WTC11 (cell line): ENCODE measurements around the gene B3GAT3. TPM values are rescaled to one million over a fixed set of nuclear protein-coding genes. Genes with fewer than 3 reads are reported as not detected.

Source experiments
- ATAC-seq: fragments of 200-7000 bp; cut with Tn5 transposase; 2 replicates; pipeline ENCODE4 v1.10.0; 2021; ENCODE audit warnings: mild to moderate bottlenecking, moderate library complexity
- CTCF ChIA-PET: fragments of 300-600 bp; sonication (Branson Sonifier 250); formaldehyde crosslinking; loops from one replicate; lab custom pipeline; 2021; ENCODE audit warnings: antibody characterized with exemption; lab: Charles Lee
- POLR2A ChIA-PET: fragments of 350-600 bp; sonication (Branson Sonifier 250); formaldehyde crosslinking; loops from one replicate; lab custom pipeline; 2021; ENCODE audit warnings: antibody characterized with exemption; lab: Charles Lee
- DNase-seq: peaks from one replicate; pipeline ENCODE4 v3.0.0; 2021; ENCODE audit warnings: low spot score
- H3K27ac Mint-ChIP-seq: 2 replicates; pipeline ENCODE4 v1.8.0; 2021; ENCODE audit warnings: mixed read lengths
- H3K27me3 Mint-ChIP-seq: 2 replicates; pipeline ENCODE4 v1.8.0; 2021; ENCODE audit warnings: low read depth, mild to moderate bottlenecking, moderate library complexity, mixed read lengths
- H3K36me3 Mint-ChIP-seq: 2 replicates; pipeline ENCODE4 v1.8.0; 2021; ENCODE audit warnings: mixed read lengths
- H3K4me1 Mint-ChIP-seq: 2 replicates; pipeline ENCODE4 v1.8.0; 2022; ENCODE audit warnings: mixed read lengths
- H3K4me3 Mint-ChIP-seq: 2 replicates; pipeline ENCODE4 v1.8.0; 2021; ENCODE audit warnings: mild to moderate bottlenecking, moderate library complexity, mixed read lengths
- H3K9me3 Mint-ChIP-seq: 2 replicates; pipeline ENCODE4 v1.8.0; 2021; ENCODE audit warnings: mixed read lengths
- AFF4 ChIP-seq: sonication (generic); formaldehyde crosslinking; IDR thresholded peaks from 2 replicates; pipeline ENCODE4 v1.8.1; 2023; ENCODE audit warnings: mild to moderate bottlenecking, missing genetic modification reagents, borderline replicate concordance
- ATF3 ChIP-seq: sonication (generic); formaldehyde crosslinking; conservative IDR thresholded peaks from 2 replicates; pipeline ENCODE4 v1.8.1; 2022; ENCODE audit warnings: mild to moderate bottlenecking, missing genetic modification reagents
- CREB1 ChIP-seq: sonication (generic); formaldehyde crosslinking; IDR thresholded peaks from 2 replicates; pipeline ENCODE4 v1.8.0; 2023; ENCODE audit warnings: mild to moderate bottlenecking, missing genetic modification reagents
- CREM ChIP-seq: sonication (generic); formaldehyde crosslinking; IDR thresholded peaks from 2 replicates; pipeline ENCODE4 v1.8.1; 2022; ENCODE audit warnings: mild to moderate bottlenecking, missing genetic modification reagents, moderate library complexity
- CTCF ChIP-seq: fragments of 200-600 bp; IDR thresholded peaks from 2 replicates; pipeline ENCODE4 v1.8.0; 2022; ENCODE audit warnings: antibody characterized with exemption
- ELF4 ChIP-seq: sonication (generic); formaldehyde crosslinking; IDR thresholded peaks from 2 replicates; pipeline ENCODE4 v1.8.1; 2022; ENCODE audit warnings: low read depth, mild to moderate bottlenecking, moderate library complexity, missing genetic modification reagents
- EMX1 ChIP-seq: fragments of 250-450 bp; sonication (Bioruptor Pico); IDR thresholded peaks from 2 replicates; pipeline ENCODE4 v1.8.0; 2021; ENCODE audit warnings: mild to moderate bottlenecking
- ESRRA ChIP-seq: sonication (generic); formaldehyde crosslinking; IDR thresholded peaks from 2 replicates; pipeline ENCODE4 v1.8.1; 2022; ENCODE audit warnings: mild to moderate bottlenecking, missing genetic modification reagents, borderline replicate concordance
- FOXP1 ChIP-seq: sonication (generic); formaldehyde crosslinking; IDR thresholded peaks from 2 replicates; pipeline ENCODE4 v1.8.0; 2022; ENCODE audit warnings: missing genetic modification reagents, mild to moderate bottlenecking, moderate library complexity, borderline replicate concordance
- FOXP4 ChIP-seq: sonication (generic); formaldehyde crosslinking; IDR thresholded peaks from 2 replicates; pipeline ENCODE4 v1.8.0; 2022; ENCODE audit warnings: mild to moderate bottlenecking, missing genetic modification reagents
- GABPB1 ChIP-seq: sonication (generic); formaldehyde crosslinking; IDR thresholded peaks from 2 replicates; pipeline ENCODE4 v1.8.1; 2023; ENCODE audit warnings: mild to moderate bottlenecking, missing genetic modification reagents
- GTF2I ChIP-seq: fragments of 250-450 bp; sonication (Bioruptor Pico); conservative IDR thresholded peaks from 2 replicates; pipeline ENCODE4 v1.4.0; 2021; ENCODE audit warnings: mild to moderate bottlenecking
- HMGA2 ChIP-seq: fragments of 250-450 bp; sonication (Bioruptor Pico); IDR thresholded peaks from 2 replicates; pipeline ENCODE4 v1.4.0; 2021; ENCODE audit warnings: mild to moderate bottlenecking, moderate library complexity
- JAZF1 ChIP-seq: fragments of 250-450 bp; sonication (Bioruptor Pico); IDR thresholded peaks from 2 replicates; pipeline ENCODE4 v1.9.0; 2021; ENCODE audit warnings: moderate library complexity, mild to moderate bottlenecking, inconsistent platforms
- MAX ChIP-seq: sonication (generic); formaldehyde crosslinking; IDR thresholded peaks from 2 replicates; pipeline ENCODE4 v1.8.0; 2022; ENCODE audit warnings: mild to moderate bottlenecking, missing genetic modification reagents
- MYBL2 ChIP-seq: sonication (generic); formaldehyde crosslinking; IDR thresholded peaks from 2 replicates; pipeline ENCODE4 v1.8.1; 2023; ENCODE audit warnings: mild to moderate bottlenecking, moderate library complexity, missing genetic modification reagents
- NFATC4 ChIP-seq: fragments of 250-450 bp; sonication (Bioruptor Pico); IDR thresholded peaks from 2 replicates; pipeline ENCODE4 v1.9.0; 2021; ENCODE audit warnings: mild to moderate bottlenecking
- PRDM15 ChIP-seq: sonication (generic); formaldehyde crosslinking; IDR thresholded peaks from 2 replicates; pipeline ENCODE4 v1.8.0; 2022; ENCODE audit warnings: missing genetic modification reagents
- SP1 ChIP-seq: sonication (generic); formaldehyde crosslinking; conservative IDR thresholded peaks from 2 replicates; pipeline ENCODE4 v1.8.1; 2022; ENCODE audit warnings: missing genetic modification reagents
- TCF7 ChIP-seq: sonication (generic); formaldehyde crosslinking; IDR thresholded peaks from 2 replicates; pipeline ENCODE4 v1.8.0; 2022; ENCODE audit warnings: mild to moderate bottlenecking, low read depth, missing genetic modification reagents, moderate library complexity
- TEAD1 ChIP-seq: sonication (generic); formaldehyde crosslinking; IDR thresholded peaks from 2 replicates; pipeline ENCODE4 v1.8.0; 2022; ENCODE audit warnings: mild to moderate bottlenecking, missing genetic modification reagents
- TP53 ChIP-seq: sonication (generic); formaldehyde crosslinking; IDR thresholded peaks from 2 replicates; pipeline ENCODE4 v1.8.1; 2023; ENCODE audit warnings: mild to moderate bottlenecking, missing genetic modification reagents
- ZNF219 ChIP-seq: sonication (generic); formaldehyde crosslinking; IDR thresholded peaks from 2 replicates; pipeline ENCODE4 v1.8.0; 2023; ENCODE audit warnings: missing genetic modification reagents, mild to moderate bottlenecking, borderline replicate concordance
- ZNF423 ChIP-seq: fragments of 250-450 bp; sonication (Bioruptor Pico); IDR thresholded peaks from 2 replicates; pipeline ENCODE4 v2.1.2; 2022; ENCODE audit warnings: mild to moderate bottlenecking, moderate library complexity
- total RNA-seq: library from RNA; stranded (reverse); gene quantifications from 3 replicates; pipeline ENCODE4 v1.2.3, GENCODE V29; 2021

The B3GAT3 gene
- total RNA-seq, 1 experiment from 2014 or later, result 43.9 TPM

- Mint-ChIP-seq H3K4me1 (peaks cover 28% of the 10 kb centered on the region), H3K27ac (peak within 1 kb of the TSS; percentile 41; the same call in 1 of the 2 replicates), H3K4me3 (peak within 1 kb of the TSS; percentile 95), H3K9me3 (no peaks in the 10 kb centered on the region), H3K27me3 (peaks cover 9% of the 10 kb centered on the region; the same call in 1 of the 2 replicates), H3K36me3 (no peaks in the 10 kb centered on the region)
- ChIA-PET POLR2A (interaction anchor here (0.9 to 3.7 kb wide), 6 partner anchors 9 to 75 kb away, joined by 3 to 21 read pairs (median 8); partner anchors contain the start of genes B3GAT3, C11orf98, CSKMT and MTA2), CTCF (interaction anchor here (0.6 to 3.7 kb wide), 29 partner anchors 9 to 245 kb away, joined by 3 to 51 read pairs (median 5); partner anchors contain the start of genes B3GAT3, C11orf98, CSKMT and EEF1G)
- ATAC-seq, result peak; percentile 89
- DNase-seq, result peak; percentile 97
- TF ChIP-seq FOXP4 (no peak), SP1 (CRISPR knock-in tag) (0 out of 2 replicates have a peak, but pooled peaks have one; percentile 15), CREB1 (no peak), FOXP1 (CRISPR knock-in tag) (no peak), MYBL2 (CRISPR knock-in tag) (no peak), TEAD1 (0 out of 2 replicates have a peak, but pooled peaks have one; percentile 34), GTF2I (CRISPR knock-in tag) (no peak), GABPB1 (CRISPR knock-in tag) (no peak), ELF4 (CRISPR knock-in tag) (no peak), ESRRA (no peak), ZNF219 (CRISPR knock-in tag) (0 out of 2 replicates have a peak, but pooled peaks have one; percentile 25), PRDM15 (CRISPR knock-in tag) (no peak), CREM (CRISPR knock-in tag) (no peak), TCF7 (no peak), JAZF1 (CRISPR knock-in tag) (no peak), ZNF423 (CRISPR knock-in tag) (peak; percentile 94), NFATC4 (CRISPR knock-in tag) (no peak), CTCF (peak; percentile 93), AFF4 (CRISPR knock-in tag) (no peak), EMX1 (CRISPR knock-in tag) (no peak), TP53 (CRISPR knock-in tag) (no peak), MAX (no peak), HMGA2 (no peak), ATF3 (CRISPR knock-in tag) (no peak)
Observed at GRCh38 chr11:62612366-62613290, 9.2 kb downstream of the B3GAT3 start, which contains the start of the genes EML3 and ROM1. TSS of gene EML3 (minus strand) at chr11:62612775. CDS start at chr11:62612457, 318 bp downstream. TSS of gene ROM1 (plus strand) at chr11:62613257. CDS start at chr11:62613282, 25 bp downstream.
